GM21825 (cell line): Measurements from ENCODE around the gene PIPOX.

Experiments
- ATAC-seq: cut with Tn5 transposase; IDR thresholded peaks from one replicate; pipeline ENCODE4 v1.9.1; 2021; ENCODE audit warnings: mild to moderate bottlenecking, moderate library complexity; ENCODE audit not compliant: unreplicated experiment

The PIPOX gene

GRCh38 chr17:29045734-29046472 is 3.0 kb downstream of the PIPOX start:
- ATAC-seq: no peak

- no peak for ATAC-seq
Measured at GRCh38 chr17:29046473-29046839, 3.5 kb downstream of the PIPOX start.

GRCh38 chr17:29048440-29049368 is 5.8 kb downstream of the PIPOX start:
- ATAC-seq: no peak

GRCh38 chr17:29049541-29050145 is 6.7 kb downstream of the PIPOX start:
- ATAC-seq: no peak

GRCh38 chr17:29050176-29050575 is 7.2 kb downstream of the PIPOX start:
- no peak for ATAC-seq

- no peak for ATAC-seq
Measured at GRCh38 chr17:29051194-29051593, 8.3 kb downstream of the PIPOX start.

- no peak for ATAC-seq
Measured at GRCh38 chr17:29051731-29052130, 8.8 kb downstream of the PIPOX start.

GRCh38 chr17:29054835-29055234 is 11.9 kb downstream of the PIPOX start:
- ATAC-seq: no peak

- no peak for ATAC-seq
Measured at GRCh38 chr17:29057361-29057760, 14.4 kb downstream of the PIPOX start.

- ATAC-seq: no peak
Measured at GRCh38 chr17:29058391-29058790, 15.4 kb downstream of the PIPOX start.

- ATAC-seq: no peak
Measured at GRCh38 chr17:29059281-29059680, 16.3 kb downstream of the PIPOX start.

- ATAC-seq: no peak
Measured at GRCh38 chr17:29060475-29060874, 17.5 kb downstream of the PIPOX start.

- no peak for ATAC-seq
Measured at GRCh38 chr17:29061036-29061435, 18.1 kb downstream of the PIPOX start.

- no peak for ATAC-seq
Measured at GRCh38 chr17:29062215-29062614, 19.3 kb downstream of the PIPOX start.

- ATAC-seq: no peak
Measured at GRCh38 chr17:29063992-29064391, 21.1 kb downstream of the PIPOX start.

- no peak for ATAC-seq
Measured at GRCh38 chr17:29066047-29066446, 23.1 kb downstream of the PIPOX start.

GRCh38 chr17:29066606-29067005 is 23.7 kb downstream of the PIPOX start:
- no peak for ATAC-seq

- ATAC-seq: no peak
Measured at GRCh38 chr17:29068818-29069217, 25.9 kb downstream of the PIPOX start.

GRCh38 chr17:29069526-29070041 is 26.6 kb downstream of the PIPOX start:
- ATAC-seq: no peak

GRCh38 chr17:29070308-29070707 is 27.4 kb downstream of the PIPOX start:
- ATAC-seq: no peak

GRCh38 chr17:29070781-29071180 is 27.8 kb downstream of the PIPOX start:
- ATAC-seq: no peak
